HEK293T (cell line): ENCODE data around the gene RCOR2.

Experiments
- CTCF ChIA-PET: fragments of 350-600 bp; formaldehyde crosslinking; extraction: SDS; loops from one replicate; lab custom pipeline; 2021; ENCODE audit warnings: antibody characterized with exemption, inconsistent platforms; lab: Yijun Ruan, JAX
- POLR2A ChIA-PET: fragments of 350-600 bp; formaldehyde crosslinking; extraction: SDS; loops from one replicate; lab custom pipeline; 2020; ENCODE audit warnings: antibody characterized with exemption, inconsistent platforms; lab: Yijun Ruan, JAX
- DNase-seq: peaks from one replicate; pipeline ENCODE4 v3.0.0; 2012; ENCODE audit warnings: mixed read lengths; ENCODE audit errors: extremely low spot score
- ARNT ChIP-seq: fragments of 450-650 bp; IDR thresholded peaks from 2 replicates; pipeline ENCODE4 v1.6.1; 2017; ENCODE audit warnings: mild to moderate bottlenecking
- BHLHE40 ChIP-seq: fragments of 450-650 bp; IDR thresholded peaks from 2 replicates; pipeline ENCODE4 v1.6.1; 2016; ENCODE audit warnings: mild to moderate bottlenecking, moderate library complexity, borderline replicate concordance
- CTBP1 ChIP-seq: fragments of 450-650 bp; IDR thresholded peaks from 2 replicates; pipeline ENCODE4 v1.6.1; 2016; ENCODE audit warnings: borderline replicate concordance
- ELF4 ChIP-seq: fragments of 450-650 bp; IDR thresholded peaks from 2 replicates; pipeline ENCODE4 v1.6.1; 2017; ENCODE audit warnings: antibody characterized with exemption
- FOXA1 ChIP-seq: fragments of 450-650 bp; IDR thresholded peaks from 2 replicates; pipeline ENCODE4 v1.6.1; 2016; ENCODE audit warnings: mild to moderate bottlenecking
- FOXK2 ChIP-seq: fragments of 450-650 bp; IDR thresholded peaks from 2 replicates; pipeline ENCODE4 v1.6.1; 2016; ENCODE audit warnings: mild to moderate bottlenecking
- FOXM1 ChIP-seq: fragments of 450-650 bp; IDR thresholded peaks from 2 replicates; pipeline ENCODE4 v1.6.1; 2017; ENCODE audit warnings: mild to moderate bottlenecking, borderline replicate concordance
- HDGF ChIP-seq: fragments of 450-650 bp; IDR thresholded peaks from 2 replicates; pipeline ENCODE4 v1.6.1; 2017; ENCODE audit warnings: antibody characterized with exemption, borderline replicate concordance
- L3MBTL2 ChIP-seq: fragments of 450-650 bp; conservative IDR thresholded peaks from 2 replicates; pipeline ENCODE4 v1.6.1; 2016; ENCODE audit warnings: mild to moderate bottlenecking
- LEF1 ChIP-seq: fragments of 450-650 bp; IDR thresholded peaks from 2 replicates; pipeline ENCODE4 v1.6.1; 2017; ENCODE audit warnings: mild to moderate bottlenecking, borderline replicate concordance
- NFRKB ChIP-seq: fragments of 450-650 bp; IDR thresholded peaks from 2 replicates; pipeline ENCODE4 v1.6.1; 2016; ENCODE audit warnings: mild to moderate bottlenecking, moderate library complexity
- SP1 ChIP-seq: fragments of 450-650 bp; IDR thresholded peaks from 2 replicates; pipeline ENCODE4 v1.6.1; 2017
- SUZ12 ChIP-seq: fragments of 450-650 bp; IDR thresholded peaks from 2 replicates; pipeline ENCODE4 v1.6.1; 2016; ENCODE audit warnings: mild to moderate bottlenecking
- TARDBP ChIP-seq: fragments of 450-650 bp; IDR thresholded peaks from 2 replicates; pipeline ENCODE4 v1.6.1; 2016
- ZNF384 ChIP-seq: fragments of 450-650 bp; IDR thresholded peaks from 2 replicates; pipeline ENCODE4 v1.6.1; 2016
- TF ChIP-seq, protein P1 (sequence below): fragments of 450-650 bp; IDR thresholded peaks from 2 replicates; pipeline ENCODE4 v1.6.1; 2016

Gene RCOR2

DNA sequence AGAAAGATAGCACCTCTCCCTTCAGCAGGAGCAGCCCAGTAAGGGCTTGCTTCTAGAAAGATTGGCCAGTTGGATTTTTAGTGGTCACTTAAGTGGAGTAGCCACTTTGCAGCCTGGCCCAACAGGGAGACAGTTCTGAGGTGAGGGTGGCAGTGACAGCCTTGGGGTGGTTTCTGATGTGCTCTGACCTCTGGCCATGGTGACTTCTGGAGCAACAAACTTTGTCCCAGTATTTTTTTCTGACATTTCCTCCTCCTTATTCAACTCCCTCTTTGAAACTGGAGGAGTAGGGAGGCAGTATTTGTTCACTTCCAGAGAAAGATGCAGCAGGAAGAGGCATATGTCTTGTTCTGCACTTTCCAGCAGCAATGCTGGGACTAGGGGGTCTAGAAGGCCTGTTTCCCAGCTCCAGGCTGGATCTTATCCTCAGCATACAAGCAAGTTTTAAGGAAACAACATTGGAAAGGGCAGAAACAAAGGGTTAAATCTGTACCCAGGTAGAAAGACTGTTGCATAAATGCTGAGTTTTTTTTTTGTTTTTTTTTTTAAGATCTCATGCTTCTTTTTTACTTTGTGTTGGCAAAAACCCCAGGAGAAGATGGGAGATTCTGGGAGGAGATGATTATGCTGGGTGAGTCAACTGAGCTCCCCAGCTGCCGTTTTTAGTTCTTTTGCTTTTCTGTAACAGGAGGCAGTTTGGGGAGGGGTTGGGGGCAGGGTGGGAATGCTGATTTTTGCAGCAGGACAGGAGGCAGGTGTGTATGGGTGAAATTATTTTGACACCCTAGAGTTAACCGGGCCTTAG is 37.2 kb downstream of the RCOR2 start:
- CTCF ChIA-PET, result interaction anchor here (0.6 to 0.7 kb wide), 3 partner anchors 26 to 232 kb away, joined by 4 to 5 read pairs (median 4); no protein-coding TSS in a partner anchor
- DNase-seq, result no peak
- TF ChIP-seq FOXK2, result no peak
- POLR2A ChIA-PET, result interaction anchor here (0.6 to 1.3 kb wide), 2 partner anchors 41 to 259 kb away, joined by 3 read pairs; no protein-coding TSS in a partner anchor

DNA sequence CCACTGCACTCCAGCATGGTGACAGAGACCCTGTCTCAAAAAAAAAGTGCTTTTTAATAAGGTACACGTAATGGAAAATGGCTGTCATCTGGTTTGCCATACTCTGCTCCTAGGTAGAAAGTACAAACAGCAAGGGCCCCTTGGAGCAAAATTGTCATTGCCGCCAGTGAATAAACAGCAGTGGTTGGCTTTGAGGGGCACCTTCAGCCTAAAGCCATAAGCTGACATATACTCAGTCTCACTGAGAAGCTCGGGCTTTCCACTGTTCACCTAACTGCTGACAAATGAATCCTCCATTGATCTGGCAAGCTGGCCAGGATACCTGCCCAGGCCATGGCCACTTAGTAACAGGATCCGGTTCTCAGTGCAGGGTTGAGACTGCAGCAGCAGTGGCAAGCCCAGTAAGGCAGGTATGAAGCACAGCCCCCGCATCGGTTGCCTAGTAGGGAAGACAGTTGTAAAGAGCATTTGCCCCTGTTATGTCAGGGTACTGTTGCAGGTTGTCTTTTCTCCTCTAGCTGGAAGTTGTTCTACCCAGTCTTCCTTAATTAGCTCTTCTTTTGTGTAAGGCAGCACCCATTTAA is 39.2 kb downstream of the RCOR2 start:
- no peak for DNase-seq
- ChIA-PET POLR2A (no interaction called here), CTCF (interaction anchor here (0.6 kb wide), 1 partner anchor 69 kb away, joined by 5 read pairs; no protein-coding TSS in a partner anchor)
- no peak for TF ChIP-seq CTBP1
- no peak for TF ChIP-seq L3MBTL2
- no peak for TF ChIP-seq SP1
- no peak for TF ChIP-seq ARNT
- TF ChIP-seq BHLHE40, result no peak
- TF ChIP-seq, protein P1, sequence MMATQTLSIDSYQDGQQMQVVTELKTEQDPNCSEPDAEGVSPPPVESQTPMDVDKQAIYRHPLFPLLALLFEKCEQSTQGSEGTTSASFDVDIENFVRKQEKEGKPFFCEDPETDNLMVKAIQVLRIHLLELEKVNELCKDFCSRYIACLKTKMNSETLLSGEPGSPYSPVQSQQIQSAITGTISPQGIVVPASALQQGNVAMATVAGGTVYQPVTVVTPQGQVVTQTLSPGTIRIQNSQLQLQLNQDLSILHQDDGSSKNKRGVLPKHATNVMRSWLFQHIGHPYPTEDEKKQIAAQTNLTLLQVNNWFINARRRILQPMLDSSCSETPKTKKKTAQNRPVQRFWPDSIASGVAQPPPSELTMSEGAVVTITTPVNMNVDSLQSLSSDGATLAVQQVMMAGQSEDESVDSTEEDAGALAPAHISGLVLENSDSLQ, result no peak
- TF ChIP-seq ZNF384, result no peak
- no peak for TF ChIP-seq FOXK2
- no peak for TF ChIP-seq FOXM1
- no peak for TF ChIP-seq TARDBP
- TF ChIP-seq SUZ12, result no peak
- TF ChIP-seq HDGF, result no peak
- TF ChIP-seq NFRKB, result no peak
- no peak for TF ChIP-seq LEF1
- no peak for TF ChIP-seq ELF4
- no peak for TF ChIP-seq FOXA1

DNA sequence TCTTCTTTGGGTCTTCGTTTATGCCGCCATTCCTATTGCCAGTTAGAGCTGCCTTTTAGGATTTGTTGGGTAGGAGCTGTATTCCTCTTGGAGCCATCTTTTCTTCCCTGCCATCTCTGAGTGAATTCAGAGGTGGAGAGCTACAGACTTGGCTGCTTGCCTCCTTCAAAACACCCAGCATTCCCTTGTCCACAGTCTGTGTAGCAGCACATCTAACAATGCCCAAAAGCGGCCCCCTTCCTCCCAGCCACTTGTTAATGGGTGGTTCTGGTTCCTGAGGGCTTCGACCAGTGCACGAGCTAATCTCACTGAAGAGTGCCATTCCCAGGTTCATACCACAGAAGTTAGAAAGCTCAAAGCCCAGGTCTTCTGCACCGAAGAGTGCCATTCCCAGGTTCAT is 40.3 kb downstream of the RCOR2 start:
- no peak for DNase-seq
- POLR2A ChIA-PET, result interaction anchor here (1.6 kb wide), 1 partner anchor 38 kb away, joined by 8 read pairs; the partner anchor contains the start of gene MARK2
- CTCF ChIA-PET, result interaction anchor here (0.6 kb wide), 1 partner anchor 14 kb away, joined by 3 read pairs; no protein-coding TSS in a partner anchor
- no peak for TF ChIP-seq FOXK2
- no peak for TF ChIP-seq ZNF384
- TF ChIP-seq, protein P1, result no peak
- TF ChIP-seq ELF4, result no peak
- no peak for TF ChIP-seq NFRKB
- TF ChIP-seq CTBP1, result no peak

DNA sequence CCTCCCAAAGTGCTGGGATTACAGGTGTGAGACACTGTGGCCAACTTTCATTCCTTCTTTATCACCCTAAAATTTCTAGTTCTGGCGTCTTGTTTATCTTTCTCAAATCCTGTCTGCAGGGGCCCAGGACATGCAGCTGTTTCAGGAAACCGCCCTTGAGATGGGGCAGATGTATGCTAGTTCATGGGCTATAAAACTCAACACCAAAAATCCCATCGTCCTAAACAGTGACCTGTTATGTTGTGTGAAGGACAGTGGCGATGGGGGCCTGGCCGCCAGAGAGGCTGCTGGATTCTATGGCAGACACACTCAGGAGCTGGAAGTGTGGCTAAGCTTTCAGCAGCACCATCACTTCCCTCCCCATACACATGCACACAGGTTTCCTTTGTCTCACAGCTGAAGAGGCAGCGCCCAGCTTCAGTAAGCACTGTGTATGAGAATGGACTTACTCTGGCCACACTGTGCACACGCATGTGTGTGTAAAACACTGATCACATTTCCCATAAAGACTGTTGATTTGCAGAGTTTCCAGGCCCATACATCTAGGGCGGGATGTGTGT is 41.4 kb downstream of the RCOR2 start:
- DNase-seq, result no peak
- CTCF ChIA-PET, result interaction anchor here (0.7 kb wide), 1 partner anchor 51 kb away, joined by 3 read pairs; no protein-coding TSS in a partner anchor
- POLR2A ChIA-PET, result interaction anchor here (1.6 kb wide), 1 partner anchor 37 kb away, joined by 8 read pairs; the partner anchor contains the start of gene MARK2
- TF ChIP-seq CTBP1, result no peak
- no peak for TF ChIP-seq LEF1
- TF ChIP-seq FOXM1, result no peak
- no peak for TF ChIP-seq SUZ12
- TF ChIP-seq, protein P1, result no peak
- TF ChIP-seq FOXA1, result no peak
- no peak for TF ChIP-seq L3MBTL2
- no peak for TF ChIP-seq NFRKB
- no peak for TF ChIP-seq SP1
- no peak for TF ChIP-seq BHLHE40
- no peak for TF ChIP-seq ZNF384
- no peak for TF ChIP-seq ARNT
- no peak for TF ChIP-seq ELF4

DNA sequence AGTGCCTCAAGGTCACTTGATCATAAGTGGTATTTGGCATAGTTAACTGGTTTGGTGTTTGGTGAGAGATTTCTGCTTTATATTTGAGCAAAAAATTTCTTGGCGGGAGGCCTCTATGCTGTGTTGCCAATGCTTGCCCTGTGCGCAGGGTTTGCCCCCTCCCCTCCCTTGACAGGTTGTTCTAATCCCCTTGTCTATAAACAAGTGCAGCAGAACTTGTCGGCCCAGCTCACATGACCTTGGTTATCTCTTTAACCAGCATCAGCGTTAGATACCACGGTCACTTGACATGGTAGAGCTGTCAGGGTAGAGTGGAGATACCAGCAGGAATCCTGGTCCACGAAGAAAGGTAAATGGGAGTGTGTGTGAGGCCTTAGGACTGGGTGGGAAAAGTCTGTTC is 42.5 kb downstream of the RCOR2 start:
- no peak for DNase-seq
- ChIA-PET CTCF (no interaction called here), POLR2A (no interaction called here)
- no peak for TF ChIP-seq NFRKB
- TF ChIP-seq SUZ12, result no peak
- TF ChIP-seq ARNT, result no peak
- TF ChIP-seq, protein P1, result no peak
- no peak for TF ChIP-seq HDGF
- no peak for TF ChIP-seq FOXA1
- no peak for TF ChIP-seq ZNF384
- TF ChIP-seq FOXM1, result no peak
- no peak for TF ChIP-seq CTBP1
- TF ChIP-seq LEF1, result no peak
- TF ChIP-seq L3MBTL2, result no peak
- TF ChIP-seq SP1, result no peak
